NB4 (cell line): Measurements from ENCODE around the gene FKBP1B.

Experiments
- DNase-seq: peaks from one replicate; pipeline ENCODE4 v3.0.0; 2010; ENCODE audit warnings: low read depth
- H3K4me3 ChIP-seq: one replicate; pipeline ENCODE4 v1.5.1; 2011; ENCODE audit warnings: mild to moderate bottlenecking, low read depth, low read length, moderate library complexity
- CTCF ChIP-seq: IDR thresholded peaks from one replicate; pipeline ENCODE4 v1.5.1; 2012; ENCODE audit warnings: low read depth, low read length
- MYC ChIP-seq: IDR thresholded peaks from 2 replicates; pipeline ENCODE4 v1.6.1; 2011; ENCODE audit warnings: low read depth, low read length
- POLR2A ChIP-seq: IDR thresholded peaks from 2 replicates; pipeline ENCODE4 v1.6.1; 2011; ENCODE audit warnings: mild to moderate bottlenecking; ENCODE audit not compliant: insufficient read length; ENCODE audit errors: extremely low read depth
- TF ChIP-seq, protein P1 (sequence below): IDR thresholded peaks from 2 replicates; pipeline ENCODE4 v1.6.1; 2011; ENCODE audit warnings: low read depth, low read length

FKBP1B gene

DNA sequence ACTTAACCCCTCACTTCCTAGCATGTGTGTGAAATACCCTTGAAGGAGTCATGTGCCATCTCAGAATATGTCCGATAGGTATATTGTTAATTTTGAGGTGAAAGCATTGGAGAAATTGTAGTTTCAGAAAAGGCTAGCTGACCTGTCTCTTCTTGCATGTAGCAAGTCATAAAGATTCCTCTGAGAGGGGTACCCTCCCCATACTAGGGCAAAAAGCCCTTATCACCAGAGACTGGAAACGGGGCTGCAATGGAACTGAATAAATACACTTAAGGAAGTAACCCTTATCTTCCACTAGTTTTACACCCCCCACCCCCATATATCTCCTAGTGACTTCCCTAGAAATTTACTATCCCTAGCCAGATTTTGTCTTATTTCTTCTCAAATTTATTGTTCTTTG lies 28.3 kb downstream of the FKBP1B start:
- TF ChIP-seq, protein P1, sequence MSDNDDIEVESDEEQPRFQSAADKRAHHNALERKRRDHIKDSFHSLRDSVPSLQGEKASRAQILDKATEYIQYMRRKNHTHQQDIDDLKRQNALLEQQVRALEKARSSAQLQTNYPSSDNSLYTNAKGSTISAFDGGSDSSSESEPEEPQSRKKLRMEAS, result no peak
- peak overlapping the region; percentile 79 for H3K4me3 ChIP-seq
- DNase-seq, result no peak

- H3K4me3 ChIP-seq, result no peak overlapping the region
- TF ChIP-seq, protein P1, result no peak
- TF ChIP-seq POLR2A (no peak), CTCF (no peak), MYC (no peak)
- no peak for DNase-seq
These were observed 31.2 kb downstream of the FKBP1B start for GRCh38 chr2:24080701-24081100.

GRCh38 chr2:24082787-24083566 lies 33.4 kb downstream of the FKBP1B start:
- no peak for DNase-seq
- no peak overlapping the region for H3K4me3 ChIP-seq
- no peak for TF ChIP-seq POLR2A
- TF ChIP-seq, protein P1, result no peak
- TF ChIP-seq MYC, result no peak
- no peak for TF ChIP-seq CTCF

GRCh38 chr2:24083567-24084385 lies 34.2 kb downstream of the FKBP1B start:
- H3K4me3 ChIP-seq, result no peak overlapping the region
- peak; percentile 30 for DNase-seq
- TF ChIP-seq POLR2A (no peak), CTCF (no peak), MYC (no peak)
- TF ChIP-seq, protein P1, result no peak

GRCh38 chr2:24084386-24085199 lies 35.1 kb downstream of the FKBP1B start, which contains the start of gene TP53I3:
TP53I3 (minus strand) TSS chr2:24084834; CDS start chr2:24084326, 508 bp downstream.
- DNase-seq, result peak; percentile 52
- no peak within 1 kb of the TSS for H3K4me3 ChIP-seq
- TF ChIP-seq, protein P1, result no peak
- TF ChIP-seq CTCF, result peak; percentile 35

GRCh38 chr2:24085200-24085489 lies 35.6 kb downstream of the FKBP1B start:
- DNase-seq, result no peak
- no peak overlapping the region for H3K4me3 ChIP-seq
- TF ChIP-seq MYC, result no peak
- TF ChIP-seq, protein P1, result no peak
